HepG2 (cell line): ENCODE measurements around the gene PPIL6. TPM values are rescaled to one million over a fixed set of nuclear protein-coding genes. Genes with fewer than 3 reads are reported as not detected.

Experiments used
- GPN1 ChIP-seq: sonication (generic); formaldehyde crosslinking; IDR thresholded peaks from 2 replicates; pipeline ENCODE4 v1.5.1; 2020; ENCODE audit warnings: missing genetic modification reagents, borderline replicate concordance
- HMG20B ChIP-seq: conservative IDR thresholded peaks from 2 replicates; pipeline ENCODE4 v1.6.1; 2016; ENCODE audit warnings: missing genetic modification reagents, missing compliant biosample characterization
- HNRNPLL ChIP-seq: fragments of 200-400 bp; formaldehyde crosslinking; IDR thresholded peaks from 2 replicates; pipeline ENCODE4 v1.6.1; 2017; ENCODE audit warnings: mild to moderate bottlenecking, low read depth, low read length; ENCODE audit not compliant: poor library complexity, severe bottlenecking
- MYNN ChIP-seq: sonication (generic); formaldehyde crosslinking; IDR thresholded peaks from 2 replicates; pipeline ENCODE4 v1.4.0; 2020; ENCODE audit warnings: mild to moderate bottlenecking, low read depth, missing genetic modification reagents
- ZNF263 ChIP-seq: sonication (generic); formaldehyde crosslinking; IDR thresholded peaks from 2 replicates; pipeline ENCODE4 v1.4.0; 2020; ENCODE audit warnings: missing genetic modification reagents
- ZNF562 ChIP-seq: sonication (generic); formaldehyde crosslinking; IDR thresholded peaks from 2 replicates; pipeline ENCODE4 v1.8.0; 2022; ENCODE audit warnings: missing genetic modification reagents, borderline replicate concordance
- ZSCAN22 ChIP-seq: sonication (generic); formaldehyde crosslinking; IDR thresholded peaks from 2 replicates; pipeline ENCODE4 v1.4.0; 2020; ENCODE audit warnings: mild to moderate bottlenecking, missing genetic modification reagents
- ZSCAN29 ChIP-seq: sonication (generic); formaldehyde crosslinking; conservative IDR thresholded peaks from 2 replicates; pipeline ENCODE4 v1.4.0; 2020; ENCODE audit warnings: mild to moderate bottlenecking, missing genetic modification reagents
- polyA plus RNA-seq, 8 experiments: library from polyadenylated mRNA; depleted of rRNA in 3 of 8; stranded (reverse) in 7 of 8; unstranded in 1 of 8; fragments of >200 nt; fragmentation: Illumina TruSeq in 4 of 8; extraction: Trizol in 4 of 8; gene quantifications; 2 replicates each; pipeline versions ENCODE4 v1.2.1 to v1.2.3, GENCODE V29; 2011 to 2016; ENCODE audit warnings: low read depth in 4 of 8, missing spikeins in 1 of 8, mixed read lengths in 1 of 8; ENCODE audit not compliant: insufficient read depth in 1 of 8
- total RNA-seq, 5 experiments: library from RNA; depleted of rRNA; stranded (reverse); fragments of >200 nt; fragmentation: Illumina TruSeq; extraction: Trizol; gene quantifications; 2 replicates each; pipeline ENCODE4 v1.2.3, GENCODE V29; 2016; ENCODE audit warnings: low read depth in 1 of 5
- TF ChIP-seq, protein P1 (sequence below): sonication (generic); formaldehyde crosslinking; IDR thresholded peaks from 2 replicates; pipeline ENCODE4 v1.4.0; 2020; ENCODE audit warnings: mild to moderate bottlenecking, missing genetic modification reagents
- TF ChIP-seq, protein P2 (sequence below): sonication (generic); formaldehyde crosslinking; IDR thresholded peaks from 2 replicates; pipeline ENCODE4 v1.4.0; 2020; ENCODE audit warnings: missing genetic modification reagents, borderline replicate concordance
- TF ChIP-seq, protein P3 (sequence below): sonication (generic); formaldehyde crosslinking; IDR thresholded peaks from 2 replicates; pipeline ENCODE4 v1.5.1; 2020; ENCODE audit warnings: missing genetic modification reagents, mild to moderate bottlenecking, borderline replicate concordance
- TF ChIP-seq, protein P4 (sequence below): IDR thresholded peaks from 2 replicates; pipeline ENCODE4 v1.6.1; 2016
- TF ChIP-seq, protein P5 (sequence below): sonication (generic); formaldehyde crosslinking; IDR thresholded peaks from 2 replicates; pipeline ENCODE4 v1.5.1; 2020; ENCODE audit warnings: mild to moderate bottlenecking, missing genetic modification reagents, borderline replicate concordance
- TF ChIP-seq, protein P6 (sequence below): fragments of 450-650 bp; IDR thresholded peaks from 2 replicates; pipeline ENCODE4 v1.6.1; 2017

PPIL6 gene
- total and polyA plus RNA-seq, 2 of the 13 experiments (the other 11 are each of a cell fraction or from before 2014, with no cell fraction given): 0.22 to 0.46 TPM

DNA sequence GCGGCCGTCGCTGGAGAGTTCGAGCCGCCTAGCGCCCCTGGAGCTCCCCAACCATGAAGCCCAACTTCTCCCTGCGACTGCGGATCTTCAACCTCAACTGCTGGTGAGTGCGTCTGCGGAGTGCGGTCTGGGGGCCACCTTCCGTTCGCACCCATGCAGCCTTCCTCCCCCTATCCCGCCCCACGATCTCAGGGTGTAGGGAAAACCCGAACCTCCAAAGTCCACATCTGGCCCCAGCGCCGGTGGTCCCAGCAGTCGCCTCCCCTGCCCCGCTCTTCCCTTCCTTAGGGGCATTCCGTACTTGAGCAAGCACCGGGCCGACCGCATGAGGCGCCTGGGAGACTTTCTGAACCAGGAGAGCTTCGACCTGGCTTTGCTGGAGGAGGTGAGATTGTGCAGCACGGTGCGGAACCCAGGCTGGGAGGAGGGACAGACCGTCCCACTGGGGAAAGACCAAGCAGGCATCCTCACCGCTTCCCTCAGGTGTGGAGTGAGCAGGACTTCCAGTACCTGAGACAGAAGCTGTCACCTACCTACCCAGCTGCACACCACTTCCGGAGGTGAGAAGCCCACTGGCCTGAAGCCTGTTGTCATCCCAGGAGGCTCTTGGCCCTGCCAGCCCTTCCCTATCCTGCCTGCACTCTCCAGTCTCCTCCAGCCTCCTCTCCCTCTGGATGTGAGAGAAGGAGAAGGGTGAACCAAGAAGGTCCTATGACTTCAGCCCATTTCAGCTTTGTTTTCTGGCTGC is 815 bp upstream of the PPIL6 start (continued):
- TF ChIP-seq, protein P1, sequence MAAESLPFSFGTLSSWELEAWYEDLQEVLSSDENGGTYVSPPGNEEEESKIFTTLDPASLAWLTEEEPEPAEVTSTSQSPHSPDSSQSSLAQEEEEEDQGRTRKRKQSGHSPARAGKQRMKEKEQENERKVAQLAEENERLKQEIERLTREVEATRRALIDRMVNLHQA: no peak
- peak; percentile 50; the same call in 1 of the 2 replicates for TF ChIP-seq ZNF263 (CRISPR knock-in tag)
- TF ChIP-seq, protein P2, sequence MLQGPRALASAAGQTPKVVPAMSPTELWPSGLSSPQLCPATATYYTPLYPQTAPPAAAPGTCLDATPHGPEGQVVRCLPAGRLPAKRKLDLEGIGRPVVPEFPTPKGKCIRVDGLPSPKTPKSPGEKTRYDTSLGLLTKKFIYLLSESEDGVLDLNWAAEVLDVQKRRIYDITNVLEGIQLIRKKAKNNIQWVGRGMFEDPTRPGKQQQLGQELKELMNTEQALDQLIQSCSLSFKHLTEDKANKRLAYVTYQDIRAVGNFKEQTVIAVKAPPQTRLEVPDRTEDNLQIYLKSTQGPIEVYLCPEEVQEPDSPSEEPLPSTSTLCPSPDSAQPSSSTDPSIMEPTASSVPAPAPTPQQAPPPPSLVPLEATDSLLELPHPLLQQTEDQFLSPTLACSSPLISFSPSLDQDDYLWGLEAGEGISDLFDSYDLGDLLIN (CRISPR knock-in tag): no peak
- no peak for TF ChIP-seq ZNF562 (CRISPR knock-in tag)
- TF ChIP-seq, protein P3, sequence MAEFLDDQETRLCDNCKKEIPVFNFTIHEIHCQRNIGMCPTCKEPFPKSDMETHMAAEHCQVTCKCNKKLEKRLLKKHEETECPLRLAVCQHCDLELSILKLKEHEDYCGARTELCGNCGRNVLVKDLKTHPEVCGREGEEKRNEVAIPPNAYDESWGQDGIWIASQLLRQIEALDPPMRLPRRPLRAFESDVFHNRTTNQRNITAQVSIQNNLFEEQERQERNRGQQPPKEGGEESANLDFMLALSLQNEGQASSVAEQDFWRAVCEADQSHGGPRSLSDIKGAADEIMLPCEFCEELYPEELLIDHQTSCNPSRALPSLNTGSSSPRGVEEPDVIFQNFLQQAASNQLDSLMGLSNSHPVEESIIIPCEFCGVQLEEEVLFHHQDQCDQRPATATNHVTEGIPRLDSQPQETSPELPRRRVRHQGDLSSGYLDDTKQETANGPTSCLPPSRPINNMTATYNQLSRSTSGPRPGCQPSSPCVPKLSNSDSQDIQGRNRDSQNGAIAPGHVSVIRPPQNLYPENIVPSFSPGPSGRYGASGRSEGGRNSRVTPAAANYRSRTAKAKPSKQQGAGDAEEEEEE: no peak
- TF ChIP-seq, protein P4, sequence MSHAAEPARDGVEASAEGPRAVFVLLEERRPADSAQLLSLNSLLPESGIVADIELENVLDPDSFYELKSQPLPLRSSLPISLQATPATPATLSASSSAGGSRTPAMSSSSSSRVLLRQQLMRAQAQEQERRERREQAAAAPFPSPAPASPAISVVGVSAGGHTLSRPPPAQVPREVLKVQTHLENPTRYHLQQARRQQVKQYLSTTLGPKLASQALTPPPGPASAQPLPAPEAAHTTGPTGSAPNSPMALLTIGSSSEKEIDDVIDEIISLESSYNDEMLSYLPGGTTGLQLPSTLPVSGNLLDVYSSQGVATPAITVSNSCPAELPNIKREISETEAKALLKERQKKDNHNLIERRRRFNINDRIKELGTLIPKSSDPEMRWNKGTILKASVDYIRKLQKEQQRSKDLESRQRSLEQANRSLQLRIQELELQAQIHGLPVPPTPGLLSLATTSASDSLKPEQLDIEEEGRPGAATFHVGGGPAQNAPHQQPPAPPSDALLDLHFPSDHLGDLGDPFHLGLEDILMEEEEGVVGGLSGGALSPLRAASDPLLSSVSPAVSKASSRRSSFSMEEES (CRISPR knock-in tag): no peak
- TF ChIP-seq GPN1 (CRISPR knock-in tag): no peak
- TF ChIP-seq, protein P5, sequence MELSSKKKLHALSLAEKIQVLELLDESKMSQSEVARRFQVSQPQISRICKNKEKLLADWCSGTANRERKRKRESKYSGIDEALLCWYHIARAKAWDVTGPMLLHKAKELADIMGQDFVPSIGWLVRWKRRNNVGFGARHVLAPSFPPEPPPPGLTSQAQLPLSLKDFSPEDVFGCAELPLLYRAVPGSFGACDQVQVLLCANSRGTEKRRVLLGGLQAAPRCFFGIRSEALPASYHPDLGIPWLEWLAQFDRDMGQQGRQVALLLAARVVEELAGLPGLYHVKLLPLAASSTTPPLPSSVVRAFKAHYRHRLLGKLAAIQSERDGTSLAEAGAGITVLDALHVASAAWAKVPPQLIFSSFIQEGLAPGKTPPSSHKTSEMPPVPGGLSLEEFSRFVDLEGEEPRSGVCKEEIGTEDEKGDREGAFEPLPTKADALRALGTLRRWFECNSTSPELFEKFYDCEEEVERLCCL (CRISPR knock-in tag): no peak
- TF ChIP-seq HMG20B: no peak
- TF ChIP-seq, protein P6, sequence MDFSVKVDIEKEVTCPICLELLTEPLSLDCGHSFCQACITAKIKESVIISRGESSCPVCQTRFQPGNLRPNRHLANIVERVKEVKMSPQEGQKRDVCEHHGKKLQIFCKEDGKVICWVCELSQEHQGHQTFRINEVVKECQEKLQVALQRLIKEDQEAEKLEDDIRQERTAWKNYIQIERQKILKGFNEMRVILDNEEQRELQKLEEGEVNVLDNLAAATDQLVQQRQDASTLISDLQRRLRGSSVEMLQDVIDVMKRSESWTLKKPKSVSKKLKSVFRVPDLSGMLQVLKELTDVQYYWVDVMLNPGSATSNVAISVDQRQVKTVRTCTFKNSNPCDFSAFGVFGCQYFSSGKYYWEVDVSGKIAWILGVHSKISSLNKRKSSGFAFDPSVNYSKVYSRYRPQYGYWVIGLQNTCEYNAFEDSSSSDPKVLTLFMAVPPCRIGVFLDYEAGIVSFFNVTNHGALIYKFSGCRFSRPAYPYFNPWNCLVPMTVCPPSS: no peak
- peak; percentile 77 for TF ChIP-seq HNRNPLL
- no peak for TF ChIP-seq ZSCAN22 (CRISPR knock-in tag)
- TF ChIP-seq MYNN (CRISPR knock-in tag): 0 out of 2 replicates have a peak, but pooled peaks have one; percentile 84
- TF ChIP-seq ZSCAN29 (CRISPR knock-in tag): no peak
- TF ChIP-seq, all 625 proteins: peak for 65
